Measurements from ENCODE around the gene RALGDS.
"Not testable (repeated sequence)": the region's sequence is repeated elsewhere in the genome, so short reads cannot be mapped to it uniquely, and the experiment has no call there.

RALGDS gene

DNA sequence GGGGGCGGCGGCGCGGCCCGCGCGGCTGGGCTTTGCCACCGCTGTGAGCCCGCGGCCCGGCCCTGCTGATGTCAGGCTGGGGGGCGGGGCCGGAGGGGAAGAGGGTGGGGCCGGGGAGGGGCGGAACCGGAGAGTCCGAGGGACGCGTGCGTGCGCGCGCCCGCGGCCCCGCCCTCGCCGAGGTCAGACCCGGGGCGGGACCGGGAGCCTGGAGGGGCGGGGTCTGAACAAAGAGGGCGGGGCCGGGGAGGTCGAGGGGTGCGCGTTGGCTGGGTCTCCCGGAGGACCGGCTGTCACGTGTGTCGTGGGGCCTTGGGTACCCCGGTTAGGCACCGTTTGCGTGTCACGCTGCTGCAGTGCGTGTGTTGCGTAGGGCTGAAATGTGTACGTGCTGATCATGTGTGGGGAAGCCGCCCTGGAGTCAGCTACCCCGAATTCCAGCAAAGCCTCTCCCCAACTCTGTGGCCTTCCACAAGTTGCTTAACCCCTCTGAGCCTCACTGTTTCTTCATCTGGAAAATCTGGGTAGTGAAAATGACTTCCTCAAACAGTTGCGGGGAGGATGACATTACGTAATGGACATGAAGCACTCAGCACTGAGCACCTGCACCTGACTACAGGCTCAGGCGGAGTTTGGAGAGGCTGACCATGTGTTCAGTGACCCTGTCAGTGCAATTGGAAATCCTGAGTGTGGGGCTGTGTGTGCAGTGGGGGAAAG lies at the start of gene RALGDS:
Gene RALGDS (minus strand): TSS at position 43 of the 717 bp plus-strand sequence. CDS start 86 bp downstream, outside the sequence.
- peak; percentile 89 for DNase-seq (ENCODE audit: low spot score)

DNA sequence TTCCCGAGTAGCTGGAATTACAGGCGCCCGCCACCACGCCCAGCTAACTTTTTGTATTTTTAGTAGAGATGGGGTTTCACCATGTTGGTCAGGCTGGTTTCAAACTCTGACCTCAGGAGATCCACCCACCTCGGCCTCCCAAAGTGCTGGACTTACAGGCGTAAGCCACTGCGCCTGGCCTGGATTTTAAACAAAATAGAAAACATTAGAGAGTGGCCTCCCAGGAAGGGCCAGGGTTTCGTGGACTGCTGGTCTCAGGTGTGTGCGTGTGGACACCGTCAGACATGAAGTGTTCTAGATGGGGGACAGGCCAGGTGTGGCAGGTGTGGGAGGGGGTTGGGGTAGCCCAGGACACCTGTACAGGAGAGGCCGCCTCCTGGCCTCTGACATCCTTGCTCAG lies 49.7 kb upstream of the RALGDS start:
- no peak for DNase-seq (ENCODE audit: low spot score)

GRCh38 chr9:133169687-133170086 lies 48.6 kb upstream of the RALGDS start:
- DNase-seq (ENCODE audit: low spot score), result not testable (repeated sequence)

GRCh38 chr9:133169102-133169501 lies 48.1 kb upstream of the RALGDS start:
- no peak for DNase-seq (ENCODE audit: low spot score)

GRCh38 chr9:133168432-133168831 lies 47.4 kb upstream of the RALGDS start:
- no peak for DNase-seq (ENCODE audit: low spot score)

DNA sequence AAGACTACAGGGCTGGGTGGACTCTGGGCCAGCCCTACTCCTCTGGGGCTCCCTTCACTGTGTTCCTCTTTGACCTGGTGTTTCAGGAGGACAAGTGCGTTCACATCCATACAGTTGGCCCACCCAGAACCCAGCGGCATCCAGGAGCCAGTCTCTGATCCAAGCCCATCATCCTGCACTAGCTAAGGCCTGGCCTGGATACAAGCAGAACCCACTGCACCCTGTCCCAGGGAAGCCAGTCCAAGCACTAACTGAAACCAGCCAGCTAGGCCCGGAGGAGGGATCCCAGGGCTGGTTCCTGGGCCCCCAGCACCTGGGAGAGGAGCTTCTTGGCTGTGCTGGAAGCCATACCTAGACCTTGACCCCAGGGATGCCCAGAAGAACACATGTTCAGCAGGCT lies 46.7 kb upstream of the RALGDS start:
- no peak for DNase-seq (ENCODE audit: low spot score)

- no peak for DNase-seq (ENCODE audit: low spot score)
Measured at GRCh38 chr9:133167096-133167730, 46.2 kb upstream of the RALGDS start.

DNA sequence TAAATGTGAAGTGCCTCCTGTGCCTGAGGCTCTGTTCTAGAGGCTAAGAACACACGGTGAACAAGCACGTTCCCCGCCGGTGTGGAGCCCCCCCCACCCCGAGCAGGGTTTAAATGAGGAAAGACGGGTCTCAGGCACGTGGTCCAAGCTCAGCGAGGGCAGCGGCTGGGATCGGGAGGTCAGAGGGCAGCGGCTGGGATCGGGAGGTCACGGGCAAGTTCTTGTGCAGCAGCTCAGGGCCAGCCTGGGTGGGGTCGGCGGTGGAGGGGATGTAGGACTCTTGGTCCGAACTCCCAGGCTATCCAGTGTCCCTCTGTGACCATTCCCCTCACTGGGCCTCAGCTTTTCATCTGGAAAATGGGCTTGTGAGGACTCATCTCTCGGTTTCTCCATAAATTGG lies 45.4 kb upstream of the RALGDS start:
- DNase-seq (ENCODE audit: low spot score), result no peak

DNA sequence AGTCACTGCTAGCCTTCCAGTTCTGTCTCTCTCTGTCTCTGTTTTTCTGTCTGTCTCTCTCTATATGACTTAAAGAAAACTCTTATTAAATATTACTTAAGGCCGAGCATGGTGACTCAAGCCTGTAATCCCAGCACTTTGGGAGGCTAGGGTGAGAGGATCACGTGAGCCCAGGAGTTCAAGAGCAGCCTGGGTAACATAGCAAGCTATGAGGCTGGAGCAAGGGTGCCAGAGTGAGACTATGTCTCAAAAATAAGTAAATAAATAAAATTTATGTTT lies 44.4 kb upstream of the RALGDS start:
- DNase-seq (ENCODE audit: low spot score), result no peak

DNA sequence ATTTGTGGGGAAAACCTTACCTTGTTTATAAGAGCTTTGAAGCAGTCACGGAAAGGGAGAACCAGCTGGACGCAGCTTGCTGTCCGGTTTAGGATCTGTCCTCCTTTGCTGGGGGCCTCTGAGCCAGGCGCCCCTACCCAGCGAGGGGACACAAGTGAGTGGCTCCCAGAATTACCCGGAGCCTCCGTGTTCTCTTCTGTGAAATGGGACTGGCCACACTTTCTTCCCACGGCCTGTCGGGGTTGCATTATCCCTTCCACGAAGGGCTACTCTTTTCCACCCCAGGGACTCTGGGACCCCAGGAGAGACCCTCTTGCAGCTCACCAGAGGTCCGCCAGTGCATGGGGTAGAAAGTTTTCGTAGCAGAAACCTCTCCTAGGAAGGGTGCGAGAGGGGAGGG lies 43.2 kb upstream of the RALGDS start:
- no peak for DNase-seq (ENCODE audit: low spot score)

DNA sequence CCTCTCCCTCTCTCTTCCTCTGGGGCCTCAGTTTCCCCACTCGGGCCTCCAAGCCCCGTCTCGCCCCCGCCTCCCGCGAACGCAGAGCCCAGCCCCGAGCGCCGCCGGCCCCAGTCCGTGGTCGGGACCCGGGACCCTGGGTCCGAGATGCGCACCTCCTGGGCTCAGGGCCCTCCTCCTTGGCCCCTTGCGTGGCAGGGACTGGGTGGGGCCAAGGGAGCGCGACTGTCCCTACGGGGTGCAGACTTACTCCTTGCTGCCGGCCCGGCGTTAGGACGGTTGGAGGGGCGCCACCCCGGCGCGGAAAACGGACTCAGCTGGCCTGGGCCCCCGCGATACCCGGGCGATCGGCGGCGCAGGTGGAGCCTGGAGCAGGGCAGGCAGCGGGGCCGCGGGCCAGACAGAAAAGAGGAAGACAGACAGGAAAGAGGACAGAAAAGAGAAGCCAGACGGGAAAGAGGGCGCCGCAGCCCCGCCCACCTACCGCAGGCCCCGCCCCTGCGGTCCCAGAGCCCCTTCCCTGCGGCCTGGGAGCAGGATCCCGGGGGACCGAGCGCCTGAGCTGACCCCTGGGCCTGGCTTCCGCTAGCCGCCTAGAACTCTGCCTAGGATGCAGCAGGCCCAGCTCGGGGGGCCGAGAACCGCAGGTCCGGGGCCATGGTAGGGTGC lies 42.6 kb upstream of the RALGDS start, which contains the start of gene GBGT1:
Gene GBGT1 (minus strand): TSS at position 411 of the 669 bp plus-strand sequence. CDS start 1,502 bp downstream, outside the sequence.
- no peak for DNase-seq (ENCODE audit: low spot score)

DNA sequence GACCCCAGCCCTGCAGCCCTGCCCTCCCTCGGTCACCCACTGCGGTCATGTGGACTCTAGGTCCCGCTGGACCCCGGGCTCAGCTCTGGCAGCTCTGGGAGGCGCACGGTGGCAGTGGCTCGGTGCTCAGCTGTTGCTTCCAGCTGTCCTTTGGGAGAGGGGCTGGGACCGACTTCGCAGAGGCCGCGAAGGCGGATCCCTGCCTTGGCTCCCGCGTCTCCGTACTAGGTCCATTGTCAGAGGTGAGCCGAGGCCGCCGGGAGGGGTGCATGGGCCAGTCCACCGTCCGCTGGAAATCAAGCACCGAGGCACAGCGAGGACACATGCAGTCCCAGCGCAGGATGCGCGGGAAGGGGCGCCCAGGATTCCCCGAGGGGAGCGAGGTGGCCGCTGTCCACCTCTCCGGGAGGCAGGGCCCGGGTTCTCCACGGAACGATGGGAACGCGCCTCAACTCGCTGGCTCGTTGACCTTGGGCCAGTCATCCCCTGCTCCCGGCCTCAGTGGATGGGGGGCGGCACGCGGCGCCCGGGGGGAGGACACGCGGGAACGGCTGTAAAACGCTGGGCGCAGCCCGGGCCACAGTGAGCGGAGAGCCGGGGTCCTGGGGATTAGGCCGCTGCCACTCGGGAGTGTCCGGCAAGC lies 41.9 kb upstream of the RALGDS start:
- no peak for DNase-seq (ENCODE audit: low spot score)

DNA sequence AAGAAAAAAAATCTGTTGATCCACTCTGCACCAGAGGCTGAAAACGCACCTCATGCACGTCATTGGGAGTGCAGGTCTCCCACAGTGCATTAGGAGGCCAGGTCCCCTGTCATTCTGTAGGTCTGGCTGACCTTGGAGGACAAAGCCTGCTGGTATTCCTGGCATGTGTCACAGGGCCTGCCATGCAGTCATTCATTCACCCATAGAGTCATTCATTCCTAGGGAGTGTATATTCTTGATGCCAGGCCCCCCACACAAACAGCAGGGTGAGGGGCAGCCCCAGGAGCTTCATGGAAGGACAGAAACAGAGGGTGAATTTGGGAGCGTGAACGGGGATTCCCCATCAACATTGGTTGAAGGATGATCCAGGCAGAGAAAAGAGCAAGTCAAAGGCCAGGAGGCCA lies 40.5 kb upstream of the RALGDS start:
- DNase-seq (ENCODE audit: low spot score), result no peak

DNA sequence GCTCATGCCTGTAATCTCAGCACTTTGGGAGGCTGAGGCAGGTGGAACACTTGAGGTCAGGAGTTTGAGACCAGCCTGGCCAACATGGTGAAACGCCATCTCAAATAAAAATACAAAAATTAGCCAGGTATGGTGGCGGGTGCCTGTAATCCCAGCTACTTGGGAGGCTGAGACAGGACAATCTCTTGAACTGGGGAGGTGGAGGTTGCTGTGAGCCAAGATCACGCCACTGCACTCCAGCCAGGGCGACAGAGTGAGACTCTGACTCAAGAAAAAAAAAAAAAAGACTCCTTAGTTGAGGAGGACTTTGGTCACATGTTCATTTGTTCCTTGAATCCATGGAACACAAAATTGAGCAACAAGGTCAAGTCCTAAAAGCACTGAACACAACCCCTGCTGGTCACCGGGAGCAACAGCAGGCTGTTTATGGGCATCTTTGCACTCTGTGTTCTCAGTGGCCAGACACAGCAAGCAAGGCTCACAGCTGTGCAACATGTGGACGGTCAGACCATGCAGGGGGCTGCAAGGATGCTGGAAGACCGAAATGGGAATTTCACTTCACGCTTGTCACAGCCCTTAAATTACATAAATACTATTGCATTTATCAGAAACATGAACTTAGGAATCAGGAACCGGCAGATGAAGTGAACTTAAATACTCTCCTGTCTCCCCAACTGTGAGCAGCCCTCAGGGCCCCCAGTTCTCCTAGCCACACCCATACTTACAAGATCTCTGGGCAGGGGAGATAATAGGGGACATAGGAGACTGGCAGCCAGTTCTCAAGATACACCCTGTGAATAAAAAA lies 39.9 kb upstream of the RALGDS start:
- DNase-seq (ENCODE audit: low spot score), result peak; percentile 53

GRCh38 chr9:133158695-133159094 lies 37.7 kb upstream of the RALGDS start:
- no peak for DNase-seq (ENCODE audit: low spot score)

DNA sequence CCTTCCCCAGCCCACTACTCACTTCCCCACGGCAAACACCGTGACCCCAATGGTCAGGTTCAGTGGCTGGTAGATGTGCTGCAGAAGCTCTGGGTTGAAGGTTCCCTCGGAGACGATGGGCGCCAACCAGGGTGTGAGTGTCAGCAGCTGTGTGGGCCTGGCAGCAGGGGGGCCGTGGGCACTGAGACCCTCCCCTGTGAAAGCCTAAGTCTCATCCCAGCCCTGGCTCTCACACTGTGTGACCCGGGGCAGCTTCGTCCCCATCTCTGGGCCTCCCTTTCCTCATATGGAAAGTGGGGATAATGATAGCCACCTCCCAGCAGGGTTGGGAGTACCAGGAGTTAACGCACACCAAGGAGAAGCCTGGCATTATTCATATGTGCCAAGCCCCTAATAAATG lies 34.1 kb upstream of the RALGDS start:
- DNase-seq (ENCODE audit: low spot score), result no peak

- no peak for DNase-seq (ENCODE audit: low spot score)
Measured at GRCh38 chr9:133154097-133154989, 33.3 kb upstream of the RALGDS start.

DNA sequence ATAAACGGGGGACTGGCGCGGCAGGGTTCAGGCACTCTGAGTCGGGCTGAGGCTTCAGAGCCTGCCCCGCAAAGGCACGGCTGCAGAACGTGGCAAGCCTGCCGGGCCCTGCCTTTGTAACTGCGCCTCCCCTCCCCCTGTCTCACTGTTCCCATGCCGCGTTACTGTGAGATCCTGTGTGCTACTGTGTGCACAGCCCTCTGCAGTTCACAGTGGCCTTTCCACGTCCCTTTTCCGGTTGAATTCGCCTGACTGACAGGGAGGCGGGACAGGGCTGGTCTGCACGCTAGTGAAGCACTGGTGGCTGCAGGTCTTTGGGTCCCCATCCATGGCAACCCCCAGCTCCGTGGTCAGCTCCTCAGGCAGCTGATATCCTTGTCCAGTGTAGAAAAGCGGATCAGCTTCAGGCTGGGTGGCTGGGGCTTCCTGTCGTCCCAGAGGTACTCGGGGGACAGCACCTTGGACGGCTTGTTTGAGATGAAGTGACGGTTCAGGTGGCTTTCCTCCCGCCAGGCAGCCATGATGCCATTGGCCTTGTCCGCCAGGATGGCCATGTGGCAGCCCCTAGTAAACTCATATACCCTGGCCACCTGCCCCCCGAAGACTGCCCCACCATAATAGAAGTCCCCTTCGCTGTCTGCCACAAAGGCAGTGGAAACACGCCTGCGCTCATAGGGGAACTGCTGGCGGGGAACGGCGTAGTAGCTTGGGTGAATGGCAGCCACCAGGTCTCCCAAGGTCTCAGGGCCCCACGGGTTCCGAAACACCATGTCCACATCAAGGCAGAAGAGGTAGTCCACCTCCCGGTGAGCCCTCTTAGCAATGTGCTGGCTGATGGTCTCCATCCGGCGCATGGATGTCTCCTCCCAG lies 32.4 kb upstream of the RALGDS start:
- DNase-seq (ENCODE audit: low spot score), result no peak

DNA sequence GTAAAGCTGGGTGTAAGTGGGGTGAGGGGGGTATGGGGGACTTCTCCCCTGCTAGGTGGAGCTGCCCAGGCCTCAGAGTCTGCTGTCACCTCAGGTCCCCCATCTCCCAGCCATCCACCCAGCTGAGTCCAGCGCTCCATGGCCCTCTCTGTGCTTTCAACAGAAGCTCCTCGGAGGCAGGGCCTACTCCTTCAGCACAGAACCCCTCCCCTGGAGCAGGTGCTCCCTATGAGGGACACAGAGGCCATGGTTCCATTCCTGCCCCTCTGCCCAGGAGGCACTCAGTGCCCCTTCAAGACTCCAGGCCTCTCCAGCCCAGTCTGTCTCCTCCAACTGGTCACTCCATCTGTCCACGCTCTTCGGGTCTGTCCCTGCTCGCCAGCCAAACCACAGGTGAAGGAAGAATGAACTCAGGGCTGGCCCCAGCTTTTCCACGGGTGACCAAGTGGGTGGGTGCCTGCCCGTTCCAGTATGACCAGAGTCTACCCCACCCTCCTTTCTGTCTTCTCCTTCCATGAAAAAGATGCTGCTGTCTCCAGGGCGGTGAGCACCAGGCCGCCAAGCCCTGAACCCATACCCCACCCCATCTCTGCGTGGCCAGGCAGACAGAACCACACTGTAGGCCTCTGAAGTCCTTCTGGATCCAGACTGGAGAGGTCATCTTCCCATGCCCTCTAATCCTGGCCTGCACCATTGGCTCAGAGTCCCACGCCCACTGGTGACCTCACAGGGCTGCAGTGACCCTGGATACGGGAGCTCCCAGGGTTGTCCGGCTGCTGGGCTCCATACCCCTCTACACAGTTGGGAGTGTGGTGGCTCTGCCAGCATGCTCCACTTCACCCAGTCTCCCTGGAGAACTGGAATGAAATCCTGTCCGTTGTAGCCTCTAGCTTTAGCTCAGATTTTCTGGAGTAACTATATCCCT lies 30.8 kb upstream of the RALGDS start:
- DNase-seq (ENCODE audit: low spot score), result no peak
